Midbrain (tissue), 1 donor: ENCODE data around the gene MDFIC2.
"Not testable (repeated sequence)": the region's sequence is repeated elsewhere in the genome, so short reads cannot be mapped to it uniquely, and the experiment has no call there.

Experiments
- DNase-seq: peaks from one replicate; lab custom pipeline; 2025; lab: John Stamatoyannopoulos, UW

MDFIC2 gene

GRCh38 chr3:70312336-70312735 is at the start of gene MDFIC2:
Gene MDFIC2, minus strand, starts transcription at chr3:70312638. Its CDS starts 665 bp downstream, at chr3:70311973.
- DNase-seq: no peak

- no peak for DNase-seq
Measured at GRCh38 chr3:70360979-70361760, 48.7 kb upstream of the MDFIC2 start.

- DNase-seq: no peak
Measured at GRCh38 chr3:70359711-70360110, 47.3 kb upstream of the MDFIC2 start.

- peak; percentile 16 for DNase-seq
Measured at GRCh38 chr3:70358978-70359580, 46.6 kb upstream of the MDFIC2 start.

- DNase-seq: no peak
Measured at GRCh38 chr3:70352215-70352614, 39.8 kb upstream of the MDFIC2 start.

- no peak for DNase-seq
Measured at GRCh38 chr3:70342149-70342548, 29.7 kb upstream of the MDFIC2 start.

- DNase-seq: not testable (repeated sequence)
Measured at GRCh38 chr3:70336885-70337284, 24.4 kb upstream of the MDFIC2 start.

GRCh38 chr3:70333080-70333479 is 20.6 kb upstream of the MDFIC2 start:
- DNase-seq: no peak

GRCh38 chr3:70315021-70315420 is 2.6 kb upstream of the MDFIC2 start:
- DNase-seq: no peak

GRCh38 chr3:70310809-70311208 is 1.6 kb downstream of the MDFIC2 start:
- DNase-seq: no peak

- DNase-seq: no peak
Measured at GRCh38 chr3:70309591-70309990, 2.8 kb downstream of the MDFIC2 start.

GRCh38 chr3:70308760-70309159 is 3.7 kb downstream of the MDFIC2 start:
- DNase-seq: peak; percentile 35

- no peak for DNase-seq
Measured at GRCh38 chr3:70306736-70307135, 5.7 kb downstream of the MDFIC2 start.

GRCh38 chr3:70298385-70298784 is 14.1 kb downstream of the MDFIC2 start:
- DNase-seq: no peak

- DNase-seq: no peak
Measured at GRCh38 chr3:70291097-70291482, 21.3 kb downstream of the MDFIC2 start.

- DNase-seq: not testable (repeated sequence)
Measured at GRCh38 chr3:70290431-70291096, 21.9 kb downstream of the MDFIC2 start.

GRCh38 chr3:70281663-70282062 is 30.8 kb downstream of the MDFIC2 start:
- no peak for DNase-seq

- DNase-seq: no peak
Measured at GRCh38 chr3:70277304-70277703, 35.1 kb downstream of the MDFIC2 start.

GRCh38 chr3:70276901-70277300 is 35.5 kb downstream of the MDFIC2 start:
- DNase-seq: no peak

GRCh38 chr3:70273492-70273891 is 38.9 kb downstream of the MDFIC2 start:
- no peak for DNase-seq

GRCh38 chr3:70272798-70273197 is 39.6 kb downstream of the MDFIC2 start:
- no peak for DNase-seq

GRCh38 chr3:70264122-70264780 is 48.2 kb downstream of the MDFIC2 start:
- DNase-seq: no peak

- no peak for DNase-seq
Measured at GRCh38 chr3:70261283-70261682, 51.2 kb downstream of the MDFIC2 start.
